Pons (tissue), 1 donor: ENCODE data around the gene TBC1D24.
"Not testable (repeated sequence)": the region's sequence is repeated elsewhere in the genome, so short reads cannot be mapped to it uniquely, and the experiment has no call there.

ENCODE experiments used
- DNase-seq: peaks from one replicate; pipeline ENCODE4 v3.0.0-alpha.2; 2016; ENCODE audit warnings: low spot score

TBC1D24 gene

GRCh38 chr16:2468725-2469398, 6.1 kb upstream of the TBC1D24 start:
- peak; percentile 59 for DNase-seq

GRCh38 chr16:2469399-2470233, 5.3 kb upstream of the TBC1D24 start:
- no peak for DNase-seq

- no peak for DNase-seq
Observed at GRCh38 chr16:2470234-2470601, 4.7 kb upstream of the TBC1D24 start.

- no peak for DNase-seq
Observed at GRCh38 chr16:2470603-2471015, 4.3 kb upstream of the TBC1D24 start.

- no peak for DNase-seq
Observed at GRCh38 chr16:2471016-2471652, 3.8 kb upstream of the TBC1D24 start, which contains the start of gene NTN3. TSS of gene NTN3 (plus strand) at chr16:2471297. CDS start at chr16:2471702, 405 bp downstream.

- no peak for DNase-seq
Observed at GRCh38 chr16:2471653-2472487, 3.1 kb upstream of the TBC1D24 start.

- no peak for DNase-seq
Observed at GRCh38 chr16:2472488-2472864, 2.5 kb upstream of the TBC1D24 start.

- DNase-seq: no peak
Observed at GRCh38 chr16:2472885-2473445, 2.0 kb upstream of the TBC1D24 start.

GRCh38 chr16:2473446-2473926, 1.4 kb upstream of the TBC1D24 start:
- no peak for DNase-seq

GRCh38 chr16:2473999-2474876, 689 bp upstream of the TBC1D24 start:
- no peak for DNase-seq

GRCh38 chr16:2475413-2476344, 752 bp downstream of the TBC1D24 start:
- DNase-seq: no peak

- DNase-seq: no peak
Observed at GRCh38 chr16:2476345-2476720, 1.4 kb downstream of the TBC1D24 start.

GRCh38 chr16:2476741-2477140, 1.8 kb downstream of the TBC1D24 start:
- DNase-seq: no peak

- no peak for DNase-seq
Observed at GRCh38 chr16:2477327-2477726, 2.4 kb downstream of the TBC1D24 start.

GRCh38 chr16:2478279-2478678, 3.4 kb downstream of the TBC1D24 start:
- DNase-seq: no peak

- DNase-seq: not testable (repeated sequence)
Observed at GRCh38 chr16:2479996-2480395, 5.1 kb downstream of the TBC1D24 start.

- no peak for DNase-seq
Observed at GRCh38 chr16:2480948-2481347, 6.0 kb downstream of the TBC1D24 start.

GRCh38 chr16:2481676-2482075, 6.7 kb downstream of the TBC1D24 start:
- no peak for DNase-seq

- DNase-seq: no peak
Observed at GRCh38 chr16:2482249-2482648, 7.3 kb downstream of the TBC1D24 start.
